Fibroblast of skin of scalp (primary cell): ENCODE results near the gene ADAMTS7.

Experiments
- DNase-seq: peaks from one replicate; pipeline ENCODE4 v3.0.0-alpha.2; 2013

The ADAMTS7 gene

GRCh38 chr15:78717956-78718656 is 93.2 kb downstream of the ADAMTS7 start:
- DNase-seq = no peak

- no peak for DNase-seq
Measured at GRCh38 chr15:78716651-78717050, 94.6 kb downstream of the ADAMTS7 start.

- peak; percentile 75 for DNase-seq
Measured at GRCh38 chr15:78715930-78716329, 95.3 kb downstream of the ADAMTS7 start.

- no peak for DNase-seq
Measured at GRCh38 chr15:78715434-78715833, 95.8 kb downstream of the ADAMTS7 start.

- DNase-seq = peak; percentile 16
Measured at GRCh38 chr15:78714890-78715289, 96.4 kb downstream of the ADAMTS7 start.

GRCh38 chr15:78712797-78713515 is 98.3 kb downstream of the ADAMTS7 start:
- DNase-seq = no peak

- no peak for DNase-seq
Measured at GRCh38 chr15:78711638-78712037, 99.6 kb downstream of the ADAMTS7 start.

GRCh38 chr15:78709263-78709882 is 101.9 kb downstream of the ADAMTS7 start:
- peak; percentile 46 for DNase-seq
